Endodermal cell (in vitro differentiated cells): Measurements from ENCODE around the gene PLK5. TPM values are rescaled to one million over a fixed set of nuclear protein-coding genes. Genes with fewer than 3 reads are reported as not detected.

Experiments
- DNase-seq: peaks from one replicate; pipeline ENCODE4 v3.0.0-alpha.2; 2017
- H3K27ac ChIP-seq: 2 replicates; pipeline ENCODE4 v1.5.1; 2013; ENCODE audit warnings: mild to moderate bottlenecking, low read depth, low read length, moderate library complexity
- H3K27me3 ChIP-seq: 2 replicates; pipeline ENCODE4 v1.6.1; 2013; ENCODE audit warnings: mild to moderate bottlenecking, low read length, moderate library complexity; ENCODE audit not compliant: insufficient read depth, control insufficient read depth, poor library complexity, severe bottlenecking
- H3K36me3 ChIP-seq: 2 replicates; pipeline ENCODE4 v1.7.0; 2013; ENCODE audit warnings: mild to moderate bottlenecking, low read length, moderate library complexity; ENCODE audit not compliant: control insufficient read depth, insufficient read depth
- H3K4me1 ChIP-seq: one replicate; pipeline ENCODE4 v1.7.0; 2013; ENCODE audit warnings: low read length; ENCODE audit not compliant: control insufficient read depth, insufficient read depth
- H3K4me3 ChIP-seq: 2 replicates; pipeline ENCODE4 v1.5.1; 2013; ENCODE audit warnings: mild to moderate bottlenecking, low read length, moderate library complexity
- H3K9ac ChIP-seq: 2 replicates; pipeline ENCODE4 v1.6.1; 2013; ENCODE audit warnings: mild to moderate bottlenecking, low read length, moderate library complexity; ENCODE audit not compliant: poor library complexity, severe bottlenecking; ENCODE audit errors: extremely low read depth
- H3K9me3 ChIP-seq: 2 replicates; pipeline ENCODE4 v1.6.1; 2013; ENCODE audit warnings: mild to moderate bottlenecking, low read length, moderate library complexity; ENCODE audit not compliant: control insufficient read depth
- H3K27ac Mint-ChIP-seq: 2 replicates; pipeline ENCODE4 v1.8.0; 2020; ENCODE audit warnings: mixed read lengths
- H3K27me3 Mint-ChIP-seq: 2 replicates; pipeline ENCODE4 v1.8.0; 2021; ENCODE audit warnings: mild to moderate bottlenecking, mixed read lengths; ENCODE audit not compliant: insufficient read depth
- H3K36me3 Mint-ChIP-seq: 2 replicates; pipeline ENCODE4 v1.8.0; 2020; ENCODE audit warnings: low read depth, mixed read lengths
- H3K4me1 Mint-ChIP-seq: 2 replicates; pipeline ENCODE4 v1.8.0; 2020; ENCODE audit warnings: mixed read lengths
- H3K4me3 Mint-ChIP-seq: 2 replicates; pipeline ENCODE4 v1.8.0; 2020; ENCODE audit warnings: mild to moderate bottlenecking, moderate library complexity, mixed read lengths
- H3K9me3 Mint-ChIP-seq: 2 replicates; pipeline ENCODE4 v1.8.0; 2020; ENCODE audit warnings: mild to moderate bottlenecking, mixed read lengths
- CTCF ChIP-seq: fragments of 200-600 bp; sonication (generic); conservative IDR thresholded peaks from 2 replicates; pipeline ENCODE4 v1.5.0; 2021; ENCODE audit warnings: antibody characterized with exemption, mild to moderate bottlenecking
- WGBS, 2 experiments: methylation state at CpG; one replicate each; pipeline versions ENCODE4 v1.1.5 to v1.1.7; 2013; ENCODE audit warnings: missing lambda C conversion rate in 2 of 2, mixed read lengths in 1 of 2; ENCODE audit not compliant: insufficient coverage in 1 of 2, insufficient read length in 1 of 2; 5-methylcytosine and 5-hydroxymethylcytosine counted together
- total RNA-seq, 2 donors: library from RNA; stranded (reverse); fragmentation: NEBNext Ultra II Directional in 1 of 2; extraction: Animal tissue kit (Norgen Biotek cat#: 25700) in 1 of 2; gene quantifications; 2 replicates in 1 of 2; 3 replicates in 1 of 2; pipeline ENCODE4 v1.2.1, GENCODE V29; 2021

The PLK5 gene
- total RNA-seq, 2 donors from 2014 or later: 0.48 TPM; not detected in 1

GRCh38 chr19:1486720-1487575 lies 36.9 kb upstream of the PLK5 start:
- H3K9ac ChIP-seq: no peak overlapping the region
- no peak overlapping the region for H3K4me3 ChIP-seq
- no peak for DNase-seq
- H3K27me3 ChIP-seq: peaks cover 8% of the 10 kb centered on the region
- H3K9me3 Mint-ChIP-seq: no peaks in the 10 kb centered on the region
- 94% methylated on average over 33 to 56 of the region's 56 CpGs for WGBS, 2 experiments
- peaks cover 3% of the 10 kb centered on the region for H3K36me3 Mint-ChIP-seq
- no peak overlapping the region for H3K4me3 Mint-ChIP-seq
- no peak for TF ChIP-seq CTCF
- no peak overlapping the region for H3K27ac ChIP-seq
- peaks cover 6% of the 10 kb centered on the region for H3K27me3 Mint-ChIP-seq
- H3K9me3 ChIP-seq: no peaks in the 10 kb centered on the region
- H3K36me3 ChIP-seq: no peaks in the 10 kb centered on the region
- no peak overlapping the region for H3K27ac Mint-ChIP-seq
- H3K4me1 Mint-ChIP-seq: peaks cover 4% of the 10 kb centered on the region
- no peaks in the 10 kb centered on the region for H3K4me1 ChIP-seq

GRCh38 chr19:1487576-1488281 lies 36.1 kb upstream of the PLK5 start:
- Histone ChIP-seq H3K4me1 (no peaks in the 10 kb centered on the region), H3K9ac (no peak overlapping the region), H3K27me3 (peaks cover 16% of the 10 kb centered on the region), H3K27ac (no peak overlapping the region), H3K36me3 (no peaks in the 10 kb centered on the region), H3K9me3 (no peaks in the 10 kb centered on the region), H3K4me3 (no peak overlapping the region)
- Mint-ChIP-seq H3K4me1 (peaks cover 5% of the 10 kb centered on the region), H3K4me3 (no peak overlapping the region), H3K27ac (no peak overlapping the region), H3K9me3 (no peaks in the 10 kb centered on the region), H3K27me3 (peaks cover 13% of the 10 kb centered on the region), H3K36me3 (no peaks in the 10 kb centered on the region)
- WGBS, 2 experiments: 91 to 92% methylated on average over 13 to 40 of the region's 40 CpGs
- no peak for DNase-seq
- TF ChIP-seq CTCF: no peak

- Histone ChIP-seq H3K4me1 (no peaks in the 10 kb centered on the region), H3K36me3 (no peaks in the 10 kb centered on the region), H3K27me3 (peaks cover 16% of the 10 kb centered on the region), H3K27ac (no peak overlapping the region), H3K4me3 (no peak overlapping the region), H3K9me3 (no peaks in the 10 kb centered on the region), H3K9ac (no peak overlapping the region)
- H3K4me3 Mint-ChIP-seq: no peak overlapping the region
- no peak overlapping the region for H3K27ac Mint-ChIP-seq
- no peaks in the 10 kb centered on the region for H3K9me3 Mint-ChIP-seq
- no peak for DNase-seq
- peaks cover 18% of the 10 kb centered on the region for H3K27me3 Mint-ChIP-seq
- peaks cover 5% of the 10 kb centered on the region for H3K4me1 Mint-ChIP-seq
- WGBS, 2 experiments: 93 to 95% methylated on average over 8 to 11 of the region's 11 CpGs
- H3K36me3 Mint-ChIP-seq: no peaks in the 10 kb centered on the region
- TF ChIP-seq CTCF: no peak
Observed at GRCh38 chr19:1488282-1488601, 35.6 kb upstream of the PLK5 start.
